HG02840 (cell line): Measurements from ENCODE around the gene PLG.
"Not testable (repeated sequence)": the region's sequence is repeated elsewhere in the genome, so short reads cannot be mapped to it uniquely, and the experiment has no call there.

Experiments
- ATAC-seq: cut with Tn5 transposase; IDR thresholded peaks from one replicate; pipeline ENCODE4 v1.9.1; 2021; ENCODE audit warnings: mild to moderate bottlenecking, moderate library complexity, moderate number of reproducible peaks; ENCODE audit not compliant: unreplicated experiment, low FRiP score

The PLG gene

DNA sequence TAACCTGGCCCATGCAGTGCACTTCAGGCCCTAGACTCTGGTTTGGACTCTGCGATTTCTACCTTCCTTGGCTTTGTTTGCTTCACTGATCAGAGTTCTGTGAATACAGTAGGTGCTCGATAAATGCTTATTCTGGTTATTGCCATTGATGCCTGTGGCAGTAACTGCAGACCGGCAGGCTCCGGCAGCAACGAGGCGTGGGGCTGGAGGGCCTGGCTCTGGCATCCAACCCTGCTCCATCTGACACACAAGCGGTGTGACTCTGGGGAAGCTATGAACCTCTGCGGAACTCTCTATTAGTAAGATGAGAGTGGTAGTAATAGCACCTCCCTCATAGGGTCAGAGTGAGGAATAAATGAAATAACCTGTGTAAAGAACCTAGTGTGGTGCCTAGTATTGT is 66.1 kb downstream of the PLG start:
- no peak for ATAC-seq

DNA sequence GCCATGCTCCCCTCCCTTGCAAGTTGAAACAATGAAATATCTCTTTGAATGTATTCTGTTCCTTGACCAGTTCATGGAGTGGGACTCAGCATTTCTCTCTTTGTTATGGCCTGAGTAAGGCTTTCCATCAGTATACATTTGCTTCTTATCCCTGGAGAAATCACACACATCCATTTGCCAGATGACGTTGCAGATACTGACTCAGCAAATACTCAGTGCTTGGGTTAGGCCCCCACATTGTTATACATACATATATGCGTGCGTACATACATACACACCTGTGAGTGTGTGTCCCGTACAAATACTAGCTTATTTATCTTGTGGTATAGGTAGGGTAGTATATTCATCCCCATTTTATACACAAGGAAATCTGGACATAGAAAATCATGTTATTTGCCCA is 72.4 kb downstream of the PLG start:
- ATAC-seq: no peak

DNA sequence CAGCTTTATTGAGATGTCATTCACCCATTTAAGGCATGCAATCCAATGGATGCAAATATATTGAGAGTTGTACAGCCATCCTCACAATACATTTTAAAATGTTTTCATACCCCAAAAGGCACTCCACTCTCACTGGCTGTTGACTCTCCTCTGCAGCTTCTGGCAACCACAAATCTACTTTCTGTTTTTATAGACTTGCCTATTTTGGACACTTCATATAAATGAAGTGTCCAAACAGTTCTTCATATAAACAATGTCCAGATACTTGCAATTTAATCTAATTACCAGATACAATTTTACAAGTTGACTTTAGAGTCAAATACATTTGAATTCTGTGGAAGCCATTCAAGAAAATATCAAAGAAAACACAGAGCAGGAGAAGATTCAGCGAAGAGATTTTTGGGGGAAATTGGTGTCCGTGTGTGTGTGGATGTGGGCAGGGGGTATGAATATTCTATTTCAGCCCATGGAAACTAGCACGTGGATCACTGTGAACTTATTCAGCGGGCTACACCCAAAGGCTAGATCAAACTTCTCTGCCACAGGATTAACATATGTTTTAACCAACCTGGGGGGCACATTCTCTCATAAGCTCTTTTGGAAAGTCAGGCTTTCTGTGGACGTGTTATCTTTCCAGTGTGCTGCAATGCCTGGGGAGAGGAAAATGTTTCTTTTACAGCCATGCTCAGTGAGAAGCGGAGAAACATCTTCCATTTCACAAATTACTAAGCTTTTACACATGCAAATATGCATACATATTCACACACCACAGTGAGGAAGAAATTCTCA is 73.9 kb downstream of the PLG start:
- ATAC-seq: peak; percentile 69

DNA sequence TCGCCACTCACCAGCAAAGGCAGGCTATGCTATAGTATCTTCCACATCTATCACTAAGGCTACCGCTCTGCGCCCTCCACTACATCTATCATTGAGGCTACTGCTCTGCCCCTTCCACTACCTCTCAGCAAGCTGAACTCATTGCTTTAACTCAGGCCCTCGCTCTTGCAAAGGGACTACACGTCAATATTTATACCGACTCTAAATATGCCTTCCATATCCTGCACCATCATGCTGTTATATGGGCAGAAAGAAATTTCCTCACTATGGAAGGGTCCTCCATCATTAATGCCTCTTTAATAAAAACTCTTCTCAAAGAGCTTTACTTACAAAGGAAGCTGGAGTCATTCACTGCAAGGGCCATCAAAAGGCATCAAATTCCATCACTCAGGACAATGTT is 77.1 kb downstream of the PLG start:
- ATAC-seq: not testable (repeated sequence)

DNA sequence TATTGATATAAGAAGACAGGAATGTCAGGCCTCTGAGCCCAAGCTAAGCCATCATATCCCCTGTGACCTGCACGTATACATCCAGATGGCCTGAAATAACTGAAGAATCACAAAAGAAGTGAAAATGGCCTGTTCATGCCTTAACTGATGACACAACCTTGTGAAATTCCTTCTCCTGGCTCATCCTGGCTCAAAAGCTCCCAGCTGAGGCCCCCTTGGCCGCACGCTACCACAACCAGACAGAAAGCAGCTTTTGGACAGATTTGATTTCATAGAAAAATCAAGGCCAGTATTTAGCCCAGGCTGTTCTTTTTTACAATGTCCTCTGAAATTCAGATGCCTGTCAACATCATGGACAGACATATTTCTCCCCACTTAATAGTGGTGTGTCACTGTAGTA is 78.6 kb downstream of the PLG start:
- not testable (repeated sequence) for ATAC-seq

DNA sequence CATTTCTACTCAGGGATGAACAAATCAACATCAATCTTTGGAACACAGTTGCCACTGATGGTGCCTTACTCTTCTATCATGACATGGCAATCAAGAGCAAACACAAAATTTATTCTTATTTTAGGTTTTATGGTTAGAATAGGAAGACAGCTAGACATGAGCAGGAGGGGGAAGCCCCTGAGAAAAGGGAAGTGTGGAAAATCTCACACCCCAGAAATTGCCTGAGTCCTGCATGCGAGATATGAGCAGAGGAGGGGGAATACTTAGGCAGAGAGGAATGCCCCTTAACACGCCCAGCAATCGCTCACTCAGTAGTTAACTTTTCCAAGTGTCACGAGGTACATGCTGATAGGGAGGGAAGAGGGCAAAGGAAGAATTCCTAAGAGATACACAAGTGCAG is 79.3 kb downstream of the PLG start:
- no peak for ATAC-seq

DNA sequence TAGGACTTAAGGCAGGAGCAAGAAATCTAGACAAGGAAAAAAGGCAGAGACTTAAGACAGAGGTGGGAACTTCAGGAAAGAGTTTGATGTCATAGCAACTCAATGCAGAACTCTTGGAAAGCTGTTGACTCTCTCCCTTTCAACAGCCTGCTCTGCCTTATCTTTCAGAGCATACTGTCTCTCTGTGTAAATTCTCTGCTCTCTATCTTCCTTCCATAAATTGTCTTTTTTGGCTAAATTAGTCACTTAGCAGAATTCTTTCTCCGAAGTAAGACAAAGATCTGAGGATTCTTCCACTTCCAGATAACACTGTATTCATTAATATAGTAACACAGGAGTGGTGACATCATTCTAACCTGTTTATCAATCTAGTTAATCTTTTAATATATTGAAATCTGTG is 80.2 kb downstream of the PLG start:
- no peak for ATAC-seq

DNA sequence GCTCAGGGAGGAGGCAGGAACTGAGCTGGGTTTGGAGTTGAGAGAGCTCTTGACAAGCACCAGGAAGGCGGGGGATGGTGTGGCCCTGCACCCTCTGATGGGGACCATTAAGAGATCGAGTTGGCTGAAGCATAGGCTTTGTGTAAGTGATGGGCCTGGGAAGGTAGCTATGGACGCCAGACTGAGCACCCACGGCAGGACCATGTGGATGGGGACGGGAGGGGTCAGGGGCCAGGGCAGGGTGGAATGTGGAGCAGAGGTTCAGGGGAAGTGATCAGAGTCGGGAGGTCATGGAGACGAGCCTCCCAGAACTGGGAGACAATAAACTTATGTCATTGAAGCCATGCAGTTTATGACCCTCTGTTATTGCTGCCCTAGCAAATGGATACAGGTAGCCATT is 81.7 kb downstream of the PLG start:
- no peak for ATAC-seq

DNA sequence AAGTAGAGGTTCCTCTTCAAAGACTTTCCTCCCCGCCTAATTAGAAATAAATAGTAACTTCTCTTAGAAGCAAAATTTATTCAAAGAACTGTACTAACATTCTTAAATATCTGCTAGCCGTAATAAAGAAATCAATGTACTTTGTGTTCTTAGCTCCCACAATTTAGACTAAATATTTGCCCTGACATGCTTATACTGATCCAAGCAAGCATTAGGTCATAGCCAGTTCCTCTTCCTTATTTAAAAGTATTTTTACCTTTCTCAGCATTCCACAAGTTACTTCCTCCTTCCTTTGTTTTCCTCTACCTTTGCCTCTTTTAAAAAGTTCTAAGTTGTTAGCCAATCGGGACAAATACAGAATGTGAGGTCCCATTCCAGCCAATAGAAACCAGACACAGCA is 86.1 kb downstream of the PLG start:
- not testable (repeated sequence) for ATAC-seq

DNA sequence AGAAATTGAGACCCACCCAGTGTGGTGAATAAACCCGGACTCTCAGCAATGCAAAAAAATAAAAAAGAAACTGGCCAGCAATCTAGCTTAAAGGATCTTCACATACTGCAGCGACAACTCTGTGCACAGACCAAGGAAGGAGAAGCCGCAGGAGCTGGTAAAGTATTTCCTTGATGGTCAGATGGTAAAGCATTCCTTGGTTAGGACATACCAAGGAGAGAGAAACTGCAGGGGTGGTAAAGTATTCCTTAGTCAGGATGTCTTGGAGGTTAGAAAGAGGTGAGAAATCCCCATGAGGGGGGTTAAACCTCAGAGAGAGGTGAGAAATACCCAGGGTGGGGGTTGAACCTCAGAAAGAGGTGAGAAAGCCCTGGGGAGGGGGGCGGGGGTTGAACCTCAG is 86.8 kb downstream of the PLG start:
- no peak for ATAC-seq

DNA sequence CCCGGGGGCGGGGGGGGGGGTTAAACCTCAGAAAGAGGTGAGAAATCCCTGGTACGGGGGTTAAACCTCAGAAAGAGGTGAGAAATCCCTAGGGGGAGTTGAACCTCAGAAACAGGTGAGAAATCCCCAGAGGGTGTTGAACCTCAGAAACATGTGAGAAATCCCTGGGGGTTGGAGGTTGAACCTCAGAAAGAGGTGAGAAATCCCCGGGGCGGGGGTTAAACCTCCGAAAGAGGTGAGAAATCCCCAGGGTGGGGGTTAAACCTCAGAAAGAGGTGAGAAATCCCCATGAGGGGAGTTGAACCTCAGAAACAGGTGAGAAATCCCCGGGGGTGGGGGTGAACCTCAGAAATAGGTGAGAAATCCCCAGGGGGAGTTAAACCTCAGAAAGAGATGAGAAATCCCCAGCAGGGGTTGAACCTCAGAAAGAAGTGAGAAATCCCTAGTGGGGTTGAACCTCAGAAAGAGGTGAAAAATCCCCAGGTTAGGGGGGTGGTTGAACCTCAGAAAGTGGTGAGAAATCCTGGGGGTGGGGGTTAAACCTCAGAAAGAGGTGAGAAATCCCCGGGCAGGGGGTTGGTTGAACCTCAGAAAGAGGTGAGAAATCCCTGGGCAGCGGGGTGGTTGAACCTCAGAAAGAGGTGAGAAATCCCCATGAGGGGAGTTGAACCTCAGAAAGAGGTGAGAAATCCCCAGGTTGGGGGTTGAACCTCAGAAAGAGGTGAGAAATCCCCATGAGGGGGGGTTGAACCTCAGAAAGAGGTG is 87.4 kb downstream of the PLG start:
- no peak for ATAC-seq

DNA sequence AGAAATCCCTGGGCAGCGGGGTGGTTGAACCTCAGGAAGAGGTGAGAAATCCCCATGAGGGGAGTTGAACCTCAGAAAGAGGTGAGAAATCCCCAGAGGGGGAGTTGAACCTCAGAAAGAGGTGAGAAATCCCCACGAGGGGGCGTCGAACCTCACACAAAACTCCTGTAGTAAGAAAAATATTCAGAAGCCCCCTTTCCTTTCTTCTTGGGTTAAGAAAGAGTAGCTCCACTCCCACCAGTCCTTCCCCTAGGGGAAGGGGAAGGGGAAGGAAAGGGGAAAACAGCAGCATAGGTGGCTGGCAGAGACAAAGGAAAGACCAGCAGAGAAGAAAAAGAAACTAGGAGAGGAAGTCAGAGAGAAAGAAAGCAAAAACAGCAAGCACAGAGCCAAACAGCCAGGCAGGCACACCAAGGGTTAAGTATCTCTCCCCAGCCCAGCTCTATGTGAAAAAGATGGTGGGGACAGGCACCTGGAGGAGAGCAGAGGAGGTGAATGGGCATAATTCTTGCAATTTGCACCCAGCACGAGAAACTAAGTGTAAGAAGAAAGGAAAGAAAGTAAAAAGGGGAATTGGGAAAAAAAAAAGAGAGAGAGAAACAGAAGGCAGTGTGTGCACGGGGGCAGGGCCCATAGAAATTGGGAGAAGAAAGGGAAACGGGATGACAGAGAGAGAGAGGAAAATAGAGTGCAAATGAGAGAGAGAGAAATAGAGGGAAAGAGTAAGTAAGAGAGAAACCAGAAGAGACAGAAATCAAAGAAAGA is 88.2 kb downstream of the PLG start:
- ATAC-seq: no peak

DNA sequence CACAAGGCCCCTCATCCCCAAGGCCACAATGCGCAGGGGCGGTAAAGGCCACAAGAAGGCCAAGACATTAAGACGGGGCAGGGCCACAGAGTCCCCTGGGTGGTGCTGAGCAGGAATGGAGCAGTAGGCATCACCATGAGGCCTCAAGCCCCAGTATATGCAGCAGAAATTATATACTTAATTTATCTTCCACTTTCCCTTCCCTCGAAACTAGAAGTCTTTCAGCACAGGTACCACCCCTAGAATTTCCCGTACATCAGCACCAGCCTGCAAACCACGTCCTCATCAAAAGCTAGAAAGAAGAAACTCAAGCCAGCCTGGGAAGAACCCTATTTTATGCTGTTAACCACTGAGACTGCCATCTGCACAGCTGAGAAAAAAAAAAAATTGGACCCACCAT is 89.4 kb downstream of the PLG start:
- ATAC-seq: peak; percentile 51

DNA sequence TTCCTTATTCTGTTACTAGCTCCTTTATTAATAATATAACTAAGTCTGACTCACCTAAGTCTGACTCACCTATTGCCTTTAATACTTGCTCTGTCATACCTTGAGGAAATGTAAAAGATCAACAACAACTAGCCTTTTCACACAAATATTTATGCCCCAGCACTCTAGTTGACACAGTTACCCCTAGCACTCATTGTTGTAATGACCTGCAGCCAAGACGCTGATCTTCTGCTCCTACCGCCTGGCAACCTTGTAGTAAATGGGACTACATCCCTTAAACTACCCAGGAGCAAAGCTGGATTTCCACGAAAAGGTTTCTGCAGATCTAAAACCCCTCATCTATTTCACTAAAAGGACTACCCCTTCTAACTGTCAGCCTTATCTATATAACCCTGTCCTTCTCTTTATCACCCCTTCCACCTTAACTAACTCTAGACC is 90.0 kb downstream of the PLG start:
- ATAC-seq: peak; percentile 55

DNA sequence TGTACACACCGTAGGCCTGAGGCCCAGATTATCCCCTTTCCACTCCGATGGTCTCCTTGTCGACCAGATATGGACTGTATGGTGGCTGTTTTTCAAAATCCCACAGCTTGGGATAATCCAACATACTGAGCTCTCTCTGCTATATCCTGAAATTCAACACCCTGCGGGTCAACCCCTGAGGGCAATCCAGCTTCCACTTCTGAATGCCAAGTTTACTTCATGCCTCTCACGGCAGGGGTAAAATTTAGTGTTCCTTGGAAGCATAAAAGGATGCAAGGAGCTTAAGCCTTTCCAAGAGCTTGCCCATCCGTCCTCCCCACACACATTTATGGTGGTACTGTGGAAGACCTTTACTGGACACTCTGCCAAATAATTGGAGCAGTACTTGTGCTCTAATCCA is 90.7 kb downstream of the PLG start:
- no peak for ATAC-seq

DNA sequence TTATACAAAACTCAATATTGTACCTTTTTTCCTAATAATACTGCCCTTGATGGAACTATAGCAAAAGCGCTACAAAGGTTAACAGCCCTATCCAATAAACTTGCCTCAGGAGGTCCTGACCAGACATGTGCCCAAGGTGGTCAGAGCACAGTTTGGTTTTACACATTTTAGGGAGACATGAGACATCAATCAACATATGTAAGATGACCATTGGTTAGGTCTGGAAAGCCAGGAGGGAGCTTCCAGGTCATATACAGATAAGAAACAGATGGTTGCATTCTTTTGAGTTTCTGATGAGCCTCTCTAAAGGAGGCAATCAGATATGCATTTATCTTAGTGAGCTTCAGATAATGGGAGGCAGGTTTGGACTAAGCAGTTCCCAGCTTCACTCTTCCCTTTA is 91.6 kb downstream of the PLG start:
- no peak for ATAC-seq

DNA sequence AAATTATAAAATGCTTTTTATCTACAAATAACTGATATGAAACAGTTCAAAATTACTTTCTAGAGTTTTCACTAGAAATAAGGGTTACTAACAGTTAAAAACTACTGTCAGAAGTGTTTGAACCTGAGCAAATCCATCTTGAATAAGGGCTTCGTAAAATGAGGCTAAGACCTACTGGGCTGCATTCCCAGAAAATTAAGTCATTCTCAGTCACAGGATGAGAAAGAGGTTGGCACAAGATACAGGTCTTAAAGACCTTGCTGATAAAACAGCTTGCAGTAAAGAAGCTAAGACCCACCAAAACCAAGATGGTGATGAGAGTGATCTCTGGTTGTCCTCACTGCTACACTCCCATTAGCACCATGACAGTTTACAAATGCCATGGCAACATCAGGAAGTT is 93.7 kb downstream of the PLG start:
- ATAC-seq: no peak

DNA sequence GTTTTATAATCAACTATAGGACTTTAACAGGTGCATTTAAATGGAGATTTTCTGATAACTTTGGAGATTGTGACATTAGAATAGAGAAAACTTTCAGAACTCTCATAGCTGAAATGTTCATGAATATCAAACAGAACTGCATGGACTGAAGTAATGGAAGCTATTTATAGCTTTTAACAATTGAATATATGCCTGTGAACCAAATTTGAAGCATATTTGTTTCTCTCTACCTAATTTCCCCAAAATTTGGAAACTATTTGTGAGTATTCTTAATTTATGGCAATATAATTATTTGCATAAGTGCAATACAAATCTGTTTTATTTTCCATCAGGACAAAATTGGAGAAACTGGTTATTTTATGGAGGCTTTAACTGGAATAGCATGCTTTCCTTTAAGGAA is 96.6 kb downstream of the PLG start:
- ATAC-seq: no peak

DNA sequence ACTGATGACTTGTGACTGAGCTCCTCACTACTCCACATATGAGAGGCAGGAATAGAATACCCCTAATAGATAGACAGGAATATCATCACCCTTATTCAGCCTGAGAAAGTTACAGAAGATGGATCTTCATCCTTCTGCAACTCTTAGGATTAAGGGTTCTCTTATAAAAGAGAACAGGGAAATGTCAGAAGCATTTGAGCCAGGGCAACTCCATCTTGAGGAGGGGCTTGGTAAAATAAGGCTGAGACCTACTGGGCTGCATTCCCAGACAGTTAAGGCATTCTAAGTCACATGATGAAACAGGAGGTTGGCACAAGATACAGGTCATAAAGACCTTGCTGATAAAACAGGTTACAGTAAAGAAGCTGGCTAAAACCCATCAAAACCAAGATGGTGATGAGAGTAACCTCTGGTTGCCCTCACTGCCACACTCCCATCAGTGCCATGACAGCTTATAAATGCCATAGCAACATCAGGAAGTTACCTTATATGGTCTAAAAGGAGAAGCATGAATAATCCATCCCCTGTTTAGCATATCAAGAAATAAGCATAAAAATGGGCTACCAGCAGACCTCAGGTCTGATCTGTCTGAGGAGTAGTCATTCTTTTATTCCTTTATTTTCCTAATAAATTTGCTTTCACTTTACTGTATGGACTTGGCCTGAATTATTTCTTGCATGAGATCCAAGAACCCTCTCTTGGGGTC is 97.9 kb downstream of the PLG start:
- ATAC-seq: no peak

DNA sequence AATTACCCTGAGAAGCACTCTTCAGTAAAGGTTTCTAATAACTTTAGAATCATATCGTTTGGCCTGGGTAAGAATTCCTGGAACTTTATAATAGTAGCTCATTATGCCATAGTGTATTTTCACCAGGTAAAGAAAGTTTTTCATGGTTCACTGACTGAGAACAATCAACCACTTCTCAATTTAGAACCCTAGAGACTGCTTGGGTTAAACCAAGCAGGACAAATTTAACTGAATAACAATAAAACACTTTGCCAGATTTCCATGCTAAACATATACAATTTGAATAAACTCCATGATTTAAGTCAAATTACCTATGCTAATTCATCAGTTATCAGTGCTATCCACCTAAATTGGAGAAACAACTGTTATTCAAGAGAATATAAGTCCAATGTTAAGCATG is 99.4 kb downstream of the PLG start:
- no peak for ATAC-seq

DNA sequence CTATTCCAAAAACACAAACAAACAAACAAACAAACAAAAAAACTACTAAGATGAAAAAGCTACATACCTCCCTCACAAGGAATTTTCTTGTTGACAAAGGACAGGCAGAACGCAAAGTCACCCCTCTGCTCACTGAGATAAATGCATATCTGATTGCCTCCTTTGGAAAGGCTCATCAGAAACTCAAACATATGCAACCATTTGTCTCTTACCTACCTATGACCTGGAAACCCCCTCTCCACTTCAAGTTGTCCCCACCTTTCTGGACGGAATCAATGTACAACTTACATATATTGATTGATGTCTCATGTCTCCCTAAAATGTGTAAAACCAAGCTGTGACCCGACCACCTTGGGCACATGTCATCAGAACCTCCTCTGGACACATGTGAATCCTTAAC is 100.0 kb downstream of the PLG start:
- not testable (repeated sequence) for ATAC-seq
